ENCODE data around the gene SRRM3.

DNA sequence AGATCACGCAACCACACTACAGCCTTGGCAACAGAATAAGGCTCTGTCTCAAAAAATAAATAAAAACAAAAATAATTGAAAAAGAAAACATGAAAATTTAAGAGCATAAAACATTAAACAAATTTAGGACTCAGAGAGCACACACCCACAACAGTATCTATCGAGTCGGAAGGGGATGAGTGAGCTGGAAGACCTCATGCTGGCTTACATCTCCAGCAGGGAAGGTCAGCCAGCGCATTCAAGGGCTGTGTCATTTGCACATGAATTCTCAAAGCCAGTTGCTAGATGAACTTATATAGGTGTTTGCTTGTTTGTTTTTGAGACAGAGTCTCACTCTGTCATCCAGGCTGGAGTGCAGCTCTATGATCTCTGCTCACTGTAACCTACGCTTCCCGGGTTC is 50.3 kb downstream of the SRRM3 start:
- TF ChIP-seq, protein P1, sequence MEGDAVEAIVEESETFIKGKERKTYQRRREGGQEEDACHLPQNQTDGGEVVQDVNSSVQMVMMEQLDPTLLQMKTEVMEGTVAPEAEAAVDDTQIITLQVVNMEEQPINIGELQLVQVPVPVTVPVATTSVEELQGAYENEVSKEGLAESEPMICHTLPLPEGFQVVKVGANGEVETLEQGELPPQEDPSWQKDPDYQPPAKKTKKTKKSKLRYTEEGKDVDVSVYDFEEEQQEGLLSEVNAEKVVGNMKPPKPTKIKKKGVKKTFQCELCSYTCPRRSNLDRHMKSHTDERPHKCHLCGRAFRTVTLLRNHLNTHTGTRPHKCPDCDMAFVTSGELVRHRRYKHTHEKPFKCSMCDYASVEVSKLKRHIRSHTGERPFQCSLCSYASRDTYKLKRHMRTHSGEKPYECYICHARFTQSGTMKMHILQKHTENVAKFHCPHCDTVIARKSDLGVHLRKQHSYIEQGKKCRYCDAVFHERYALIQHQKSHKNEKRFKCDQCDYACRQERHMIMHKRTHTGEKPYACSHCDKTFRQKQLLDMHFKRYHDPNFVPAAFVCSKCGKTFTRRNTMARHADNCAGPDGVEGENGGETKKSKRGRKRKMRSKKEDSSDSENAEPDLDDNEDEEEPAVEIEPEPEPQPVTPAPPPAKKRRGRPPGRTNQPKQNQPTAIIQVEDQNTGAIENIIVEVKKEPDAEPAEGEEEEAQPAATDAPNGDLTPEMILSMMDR (IDR thresholded peaks at IDR 0.05; ENCODE audit: low read depth, low read length, poor library complexity, severe bottlenecking) = no peak
- no peak for TF ChIP-seq EZH2phosphoT487 (IDR thresholded peaks at IDR 0.05; ENCODE audit: borderline replicate concordance, low read length)
